ENCODE data around the gene ANKK1.

- TF ChIP-seq TAF1 (IDR thresholded peaks at IDR 0.05; ENCODE audit: borderline replicate concordance, low read depth, low read length) = no peak
- TF ChIP-seq POLR2A (IDR thresholded peaks at IDR 0.05; ENCODE audit: low read depth, low read length) = no peak
These were observed 14.3 kb upstream of the ANKK1 start for GRCh38 chr11:113373306-113373705.
